KBM-7 (cell line): Measurements from ENCODE around the gene C1orf116.
"Not testable (repeated sequence)": the region's sequence is repeated elsewhere in the genome, so short reads cannot be mapped to it uniquely, and the experiment has no call there.

Experiments
- DNase-seq: peaks from one replicate; pipeline ENCODE4 v3.0.0-alpha.2; 2015
- in situ Hi-C: fragments of 300-500 bp; cut with MboI; formaldehyde crosslinking; loops from 2 replicates; pipeline ENCODE4 v1.14.3; 2020; ENCODE audit warnings: low sequenced_read_pairs, low pct_unique_long_range_greater_than_20kb, mixed read lengths

C1orf116 gene

GRCh38 chr1:207062058-207062457 is 29.5 kb upstream of the C1orf116 start:
- DNase-seq: no peak
- in situ Hi-C loops: no loop called here

- DNase-seq: no peak
- in situ Hi-C loops: no loop called here
Observed at GRCh38 chr1:207060596-207060995, 28.0 kb upstream of the C1orf116 start.

GRCh38 chr1:207059881-207060280 is 27.3 kb upstream of the C1orf116 start:
- in situ Hi-C loops: no loop called here
- DNase-seq: no peak

GRCh38 chr1:207058878-207059867 is 26.6 kb upstream of the C1orf116 start:
- no peak for DNase-seq

GRCh38 chr1:207058252-207058651 is 25.7 kb upstream of the C1orf116 start:
- no peak for DNase-seq
- in situ Hi-C loops: no loop called here

More at GRCh38 chr1:207058878-207059867, 26.6 kb upstream of the C1orf116 start:
- in situ Hi-C loops: no loop called here

GRCh38 chr1:207056673-207057072 is 24.1 kb upstream of the C1orf116 start:
- in situ Hi-C loops: no loop called here
- no peak for DNase-seq

GRCh38 chr1:207055386-207056001 is 22.9 kb upstream of the C1orf116 start:
- DNase-seq: no peak
- in situ Hi-C loops: no loop called here

GRCh38 chr1:207054491-207054890 is 21.9 kb upstream of the C1orf116 start:
- in situ Hi-C loops: no loop called here
- no peak for DNase-seq

- in situ Hi-C loops: no loop called here
- DNase-seq: no peak
Observed at GRCh38 chr1:207052911-207053769, 20.6 kb upstream of the C1orf116 start, which contains the start of gene PFKFB2. TSS of gene PFKFB2 (plus strand) at chr1:207053275. CDS start at chr1:207054718, 1,443 bp downstream.

- in situ Hi-C loops: no loop called here
- DNase-seq: no peak
Observed at GRCh38 chr1:207051191-207051943, 18.8 kb upstream of the C1orf116 start, which contains the start of gene YOD1. TSS of gene YOD1 (minus strand) at chr1:207051208. CDS start at chr1:207051030, 178 bp downstream.

- no peak for DNase-seq
- in situ Hi-C loops: no loop called here
Observed at GRCh38 chr1:207050480-207051190, 18.1 kb upstream of the C1orf116 start.

GRCh38 chr1:207049974-207050391 is 17.4 kb upstream of the C1orf116 start:
- DNase-seq: peak; percentile 42
- in situ Hi-C loops: no loop called here

- DNase-seq: no peak
- in situ Hi-C loops: no loop called here
Observed at GRCh38 chr1:207049514-207049913, 17.0 kb upstream of the C1orf116 start.

GRCh38 chr1:207049054-207049453 is 16.5 kb upstream of the C1orf116 start:
- no peak for DNase-seq
- in situ Hi-C loops: no loop called here

- in situ Hi-C loops: no loop called here
- no peak for DNase-seq
Observed at GRCh38 chr1:207048041-207048440, 15.5 kb upstream of the C1orf116 start.

GRCh38 chr1:207047505-207047904 is 14.9 kb upstream of the C1orf116 start:
- no peak for DNase-seq
- in situ Hi-C loops: no loop called here

GRCh38 chr1:207045453-207045852 is 12.9 kb upstream of the C1orf116 start:
- no peak for DNase-seq
- in situ Hi-C loops: no loop called here

- in situ Hi-C loops, DNase-seq: not testable (repeated sequence)
Observed at GRCh38 chr1:207041397-207041796, 8.8 kb upstream of the C1orf116 start.
